GM21423 (cell line): Measurements from ENCODE around the gene CD59.
"Not testable (repeated sequence)": the region's sequence is repeated elsewhere in the genome, so short reads cannot be mapped to it uniquely, and the experiment has no call there.

Source experiments
- ATAC-seq: cut with Tn5 transposase; IDR thresholded peaks from one replicate; pipeline ENCODE4 v1.9.1; 2021; ENCODE audit warnings: mild to moderate bottlenecking, moderate library complexity; ENCODE audit not compliant: unreplicated experiment

CD59 gene

GRCh38 chr11:33669598-33670249 lies 66.5 kb downstream of the CD59 start:
- no peak for ATAC-seq

GRCh38 chr11:33668951-33669596 lies 67.1 kb downstream of the CD59 start:
- no peak for ATAC-seq

GRCh38 chr11:33668468-33668825 lies 67.8 kb downstream of the CD59 start:
- ATAC-seq, result no peak

- ATAC-seq, result no peak
Observed at GRCh38 chr11:33667819-33668467, 68.3 kb downstream of the CD59 start.

- ATAC-seq, result no peak
Observed at GRCh38 chr11:33665350-33666106, 70.7 kb downstream of the CD59 start.

GRCh38 chr11:33664827-33665226 lies 71.4 kb downstream of the CD59 start:
- ATAC-seq, result no peak

- ATAC-seq, result no peak
Observed at GRCh38 chr11:33664166-33664565, 72.1 kb downstream of the CD59 start.

GRCh38 chr11:33663121-33663520 lies 73.1 kb downstream of the CD59 start:
- no peak for ATAC-seq

- ATAC-seq, result not testable (repeated sequence)
Observed at GRCh38 chr11:33661526-33661925, 74.7 kb downstream of the CD59 start.

- ATAC-seq, result no peak
Observed at GRCh38 chr11:33660962-33661361, 75.3 kb downstream of the CD59 start.

GRCh38 chr11:33659370-33660139 lies 76.7 kb downstream of the CD59 start:
- ATAC-seq, result no peak

- no peak for ATAC-seq
Observed at GRCh38 chr11:33658195-33658900, 77.9 kb downstream of the CD59 start.

- no peak for ATAC-seq
Observed at GRCh38 chr11:33657757-33658156, 78.5 kb downstream of the CD59 start.

- ATAC-seq, result no peak
Observed at GRCh38 chr11:33656768-33657167, 79.5 kb downstream of the CD59 start.

GRCh38 chr11:33655842-33656600 lies 80.2 kb downstream of the CD59 start:
- no peak for ATAC-seq

- no peak for ATAC-seq
Observed at GRCh38 chr11:33654594-33654993, 81.6 kb downstream of the CD59 start.
